Stomach smooth muscle (tissue), 2 donors: ENCODE measurements around the gene MAGEA6.
"Not testable (repeated sequence)": the region's sequence is repeated elsewhere in the genome, so short reads cannot be mapped to it uniquely, and the experiment has no call there.

Source experiments
- H3K27ac ChIP-seq: one replicate; pipeline ENCODE4 v1.7.0; 2013; ENCODE audit warnings: mild to moderate bottlenecking, low read length, inconsistent platforms
- H3K27me3 ChIP-seq, 2 donors: one replicate each; pipeline ENCODE4 v1.7.0; 2013; ENCODE audit warnings: low read length in 2 of 2; ENCODE audit not compliant: insufficient read depth in 2 of 2, control insufficient read depth in 1 of 2
- H3K36me3 ChIP-seq, 2 donors: one replicate each; pipeline ENCODE4 v1.7.0; 2013; ENCODE audit warnings: low read length in 2 of 2; ENCODE audit not compliant: control insufficient read depth in 2 of 2, insufficient read depth in 2 of 2
- H3K4me1 ChIP-seq: one replicate; pipeline ENCODE4 v1.7.0; 2013; ENCODE audit warnings: low read length; ENCODE audit not compliant: control insufficient read depth, insufficient read depth
- H3K4me3 ChIP-seq, 2 donors: one replicate each; pipeline ENCODE4 v1.7.0; 2013; ENCODE audit warnings: low read length in 2 of 2
- H3K9ac ChIP-seq, 2 donors: one replicate each; pipeline ENCODE4 v1.7.0; 2013; ENCODE audit warnings: low read length in 2 of 2, mild to moderate bottlenecking in 1 of 2
- H3K9me3 ChIP-seq, 2 donors: one replicate each; pipeline ENCODE4 v1.7.0; 2013; ENCODE audit warnings: low read length in 2 of 2; ENCODE audit not compliant: control insufficient read depth in 2 of 2
- donor health status: healthy.
- donor health status: Pancreatic carcinoma.

The MAGEA6 gene

GRCh38 chrX:152769549-152770289 is at the start of gene MAGEA6:
MAGEA6 (minus strand) TSS chrX:152769689; CDS start chrX:152767650, 2,039 bp downstream.
- not testable (repeated sequence) for H3K4me1 ChIP-seq, H3K9ac ChIP-seq, H3K4me3 ChIP-seq

GRCh38 chrX:152819266-152819665 is 49.8 kb upstream of the MAGEA6 start:
- Histone ChIP-seq H3K4me3 (no peak overlapping the region), H3K4me1 (no peaks in the 10 kb centered on the region), H3K27me3 (peaks cover 0 to 16% of the 10 kb centered on the region in 2 donors), H3K9ac (no peak overlapping the region), H3K36me3 (no peaks in the 10 kb centered on the region), H3K9me3 (no peaks in the 10 kb centered on the region), H3K27ac (no peak overlapping the region)

More at GRCh38 chrX:152769549-152770289, at the start of gene MAGEA6:
- not testable (repeated sequence) for H3K27ac ChIP-seq, H3K36me3 ChIP-seq, H3K9me3 ChIP-seq, H3K27me3 ChIP-seq

- no peaks in the 10 kb centered on the region for H3K4me1 ChIP-seq
- H3K4me3 ChIP-seq: no peak overlapping the region
- no peaks in the 10 kb centered on the region for H3K9me3 ChIP-seq
- H3K27ac ChIP-seq: no peak overlapping the region
- H3K36me3 ChIP-seq: no peaks in the 10 kb centered on the region
- H3K9ac ChIP-seq: no peak overlapping the region
- H3K27me3 ChIP-seq: peaks cover 0 to 15% of the 10 kb centered on the region in 2 donors
Observed at GRCh38 chrX:152818356-152818755, 48.9 kb upstream of the MAGEA6 start.

GRCh38 chrX:152817078-152817764 is 47.7 kb upstream of the MAGEA6 start:
- Histone ChIP-seq H3K36me3 (no peaks in the 10 kb centered on the region), H3K27me3 (peaks cover 0 to 10% of the 10 kb centered on the region in 2 donors), H3K9me3 (no peaks in the 10 kb centered on the region), H3K4me3 (no peak overlapping the region), H3K9ac (no peak overlapping the region), H3K27ac (no peak overlapping the region), H3K4me1 (no peaks in the 10 kb centered on the region)

- H3K27ac ChIP-seq: no peak overlapping the region
- H3K9ac ChIP-seq: no peak overlapping the region
Observed at GRCh38 chrX:152814048-152814447, 44.6 kb upstream of the MAGEA6 start.

GRCh38 chrX:152813206-152813605 is 43.7 kb upstream of the MAGEA6 start:
- H3K9ac ChIP-seq: no peak overlapping the region

More at GRCh38 chrX:152814048-152814447, 44.6 kb upstream of the MAGEA6 start:
- Histone ChIP-seq H3K4me3 (no peak overlapping the region), H3K27me3 (peaks cover 0 to 6% of the 10 kb centered on the region in 2 donors), H3K9me3 (no peaks in the 10 kb centered on the region), H3K4me1 (no peaks in the 10 kb centered on the region), H3K36me3 (no peaks in the 10 kb centered on the region)

GRCh38 chrX:152810403-152810802 is 40.9 kb upstream of the MAGEA6 start:
- H3K27me3 ChIP-seq: peaks cover 0 to 8% of the 10 kb centered on the region in 2 donors
- H3K36me3 ChIP-seq: no peaks in the 10 kb centered on the region
- H3K27ac ChIP-seq: no peak overlapping the region
- no peak overlapping the region for H3K9ac ChIP-seq
- H3K4me3 ChIP-seq: no peak overlapping the region
- no peaks in the 10 kb centered on the region for H3K4me1 ChIP-seq
- H3K9me3 ChIP-seq: no peaks in the 10 kb centered on the region

More at GRCh38 chrX:152813206-152813605, 43.7 kb upstream of the MAGEA6 start:
- Histone ChIP-seq H3K27ac (no peak overlapping the region), H3K4me3 (no peak overlapping the region), H3K9me3 (no peaks in the 10 kb centered on the region), H3K27me3 (peaks cover 0 to 6% of the 10 kb centered on the region in 2 donors), H3K36me3 (no peaks in the 10 kb centered on the region), H3K4me1 (no peaks in the 10 kb centered on the region)

- Histone ChIP-seq H3K36me3 (no peaks in the 10 kb centered on the region), H3K4me1 (no peaks in the 10 kb centered on the region), H3K9me3 (no peaks in the 10 kb centered on the region), H3K4me3 (no peak overlapping the region), H3K9ac (no peak overlapping the region), H3K27ac (no peak overlapping the region), H3K27me3 (peaks cover 0 to 8% of the 10 kb centered on the region in 2 donors)
Observed at GRCh38 chrX:152806035-152806434, 36.5 kb upstream of the MAGEA6 start.

GRCh38 chrX:152798945-152799344 is 29.5 kb upstream of the MAGEA6 start:
- no peak overlapping the region for H3K9ac ChIP-seq
- H3K27me3 ChIP-seq: no peaks in the 10 kb centered on the region
- no peak overlapping the region for H3K4me3 ChIP-seq

GRCh38 chrX:152787062-152787461 is 17.6 kb upstream of the MAGEA6 start:
- not testable (repeated sequence) for H3K36me3 ChIP-seq, H3K4me3 ChIP-seq, H3K27me3 ChIP-seq, H3K27ac ChIP-seq, H3K9ac ChIP-seq, H3K9me3 ChIP-seq, H3K4me1 ChIP-seq

More at GRCh38 chrX:152798945-152799344, 29.5 kb upstream of the MAGEA6 start:
- Histone ChIP-seq H3K9me3 (no peaks in the 10 kb centered on the region), H3K4me1 (no peaks in the 10 kb centered on the region), H3K27ac (no peak overlapping the region), H3K36me3 (no peaks in the 10 kb centered on the region)

- not testable (repeated sequence) for H3K4me1 ChIP-seq, H3K9ac ChIP-seq, H3K4me3 ChIP-seq, H3K27me3 ChIP-seq, H3K9me3 ChIP-seq, H3K36me3 ChIP-seq, H3K27ac ChIP-seq
Observed at GRCh38 chrX:152766562-152766961, 2.9 kb downstream of the MAGEA6 start.
